PC-9 (cell line): ENCODE results near the gene ZNF469. TPM values are rescaled to one million over a fixed set of nuclear protein-coding genes. Genes with fewer than 3 reads are reported as not detected.

Experiments
- BruUV-seq: library from RNA; stranded (reverse); fragments of 400-500 nt; replicated peaks from 2 replicates; lab custom pipeline; 2021; lab: Mats Ljungman, UMichigan
- CTCF ChIA-PET: fragments of 300-600 bp; sonication (Branson Sonifier 250); formaldehyde crosslinking; loops from one replicate; lab custom pipeline; 2022; ENCODE audit warnings: antibody characterized with exemption; lab: Charles Lee
- POLR2A ChIA-PET: fragments of 300-600 bp; sonication (Branson Sonifier 250); formaldehyde crosslinking; loops from one replicate; lab custom pipeline; 2022; ENCODE audit warnings: antibody characterized with exemption; ENCODE audit not compliant: unreplicated experiment; lab: Charles Lee
- DNase-seq, 2 experiments: peaks; one replicate each; pipeline versions ENCODE4 v3.0.0 to v3.0.0-alpha.2; 2015 to 2022; ENCODE audit warnings: mixed read lengths in 1 of 2
- H2AFZ ChIP-seq: fragments of 200-600 bp; sonication (generic); 2 replicates; pipeline ENCODE4 v1.8.1; 2017; ENCODE audit warnings: antibody characterized with exemption
- H3F3A ChIP-seq: fragments of 200-600 bp; sonication (generic); 2 replicates; pipeline ENCODE4 v1.8.1; 2017; ENCODE audit warnings: antibody characterized with exemption, mild to moderate bottlenecking, low read depth; ENCODE audit not compliant: insufficient read depth
- H3K27ac ChIP-seq: fragments of 200-600 bp; sonication (generic); 2 replicates; pipeline ENCODE4 v1.6.1; 2016; ENCODE audit warnings: mixed run types
- H3K27me3 ChIP-seq: fragments of 200-600 bp; sonication (generic); 2 replicates; pipeline ENCODE4 v1.6.1; 2016; ENCODE audit warnings: low read depth, mixed run types; ENCODE audit not compliant: insufficient read depth
- H3K36me3 ChIP-seq: fragments of 200-600 bp; sonication (generic); 2 replicates; pipeline ENCODE4 v1.6.1; 2016; ENCODE audit warnings: low read depth, mixed run types
- H3K4me1 ChIP-seq: fragments of 200-600 bp; sonication (generic); replicated peaks from 2 replicates; pipeline ENCODE4 v1.6.1; 2016; ENCODE audit warnings: mixed run types; ENCODE audit not compliant: insufficient read depth
- H3K4me2 ChIP-seq: fragments of 200-600 bp; sonication (generic); 2 replicates; pipeline ENCODE4 v1.6.1; 2017; ENCODE audit warnings: mixed run types
- H3K4me3 ChIP-seq: fragments of 200-600 bp; sonication (generic); 2 replicates; pipeline ENCODE4 v1.6.1; 2016; ENCODE audit warnings: mixed run types
- H3K79me2 ChIP-seq: fragments of 200-600 bp; sonication (generic); 2 replicates; pipeline ENCODE4 v1.6.1; 2017; ENCODE audit warnings: low read depth, mixed run types
- H3K9me2 ChIP-seq: fragments of 200-600 bp; sonication (generic); 2 replicates; pipeline ENCODE4 v1.8.1; 2017; ENCODE audit warnings: mild to moderate bottlenecking; ENCODE audit not compliant: insufficient read depth
- H3K9me3 ChIP-seq: fragments of 200-600 bp; sonication (generic); 2 replicates; pipeline ENCODE4 v1.8.1; 2016; ENCODE audit warnings: low read depth; ENCODE audit not compliant: insufficient read depth
- H4K20me1 ChIP-seq: fragments of 200-600 bp; sonication (generic); 2 replicates; pipeline ENCODE4 v1.8.1; 2017; ENCODE audit not compliant: insufficient read depth
- CTCF ChIP-seq: fragments of 200-600 bp; sonication (generic); conservative IDR thresholded peaks from 2 replicates; pipeline ENCODE4 v1.6.1; 2017; ENCODE audit warnings: mixed run types, antibody characterized with exemption, mild to moderate bottlenecking, moderate library complexity
- EZH2 ChIP-seq: fragments of 200-600 bp; sonication (generic); IDR thresholded peaks from 2 replicates; pipeline ENCODE4 v1.8.0; 2017; ENCODE audit warnings: antibody characterized with exemption, low read depth
- intact Hi-C: fragments of 100-400 bp; cut with micrococcal nuclease; formaldehyde crosslinking; loops from one replicate; pipeline ENCODE4 v1.10.0; 2022; ENCODE audit not compliant: unreplicated experiment
- total RNA-seq: library from RNA; stranded (reverse); gene quantifications from 2 replicates; pipeline ENCODE4 v1.2.3, GENCODE V29; 2021

Gene ZNF469
- total RNA-seq, 1 experiment from 2014 or later, result 9.8 TPM

DNA sequence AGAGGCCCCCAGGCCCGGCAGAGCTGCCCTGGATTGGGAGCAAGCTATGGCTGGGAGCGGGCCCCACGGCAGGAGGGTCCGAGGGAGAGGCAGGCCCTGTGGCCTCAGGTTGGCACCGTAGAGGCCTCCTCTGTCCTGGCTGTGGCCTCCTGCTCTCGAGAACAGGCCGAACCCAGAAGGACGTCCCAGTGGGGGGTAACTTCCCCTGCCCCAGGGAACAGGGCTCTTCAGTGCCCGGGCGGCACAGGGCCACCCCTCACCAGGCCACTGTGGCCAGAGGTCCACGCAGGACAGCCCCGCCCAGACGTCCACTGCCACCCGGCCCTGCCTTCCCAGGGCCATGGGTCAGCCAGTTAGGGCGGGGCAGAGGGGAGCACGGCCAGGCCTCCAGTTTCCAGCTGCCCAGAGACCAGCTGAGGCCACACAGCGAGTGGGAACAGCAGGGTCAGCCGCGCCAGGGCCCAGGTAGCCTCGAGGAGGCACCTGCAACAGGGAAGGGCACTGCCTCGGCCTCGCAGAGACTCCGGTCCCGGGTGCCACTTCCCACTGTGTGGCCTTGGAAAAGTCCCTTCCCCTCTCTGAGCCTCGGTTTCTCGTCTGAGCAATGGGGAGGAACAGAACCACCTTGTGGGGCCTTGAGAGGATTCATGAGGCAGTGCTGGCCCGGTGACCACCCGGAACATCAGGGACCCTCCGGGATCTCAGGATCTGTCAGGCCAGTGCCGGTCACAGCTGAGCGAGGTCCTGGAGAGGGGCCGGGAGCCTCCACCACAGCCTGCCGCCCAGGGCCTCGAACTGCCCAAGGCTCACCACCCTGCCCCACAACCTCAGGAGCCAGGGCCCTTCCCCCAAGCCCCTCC is 32.0 kb downstream of the ZNF469 start:
- H3K4me3 ChIP-seq, result no peak overlapping the region
- no peak overlapping the region for H3K27ac ChIP-seq
- no peaks in the 10 kb centered on the region for H4K20me1 ChIP-seq
- H3K9me2 ChIP-seq, result no peaks in the 10 kb centered on the region
- no peak overlapping the region for H3K4me2 ChIP-seq
- H3K9me3 ChIP-seq, result no peaks in the 10 kb centered on the region
- TF ChIP-seq CTCF (no peak), EZH2 (no peak)
- no peaks in the 10 kb centered on the region for H3F3A ChIP-seq
- H3K4me1 ChIP-seq, result no peaks in the 10 kb centered on the region
- no peak overlapping the region for H2AFZ ChIP-seq
- BruUV-seq, result no TSS peak
- CTCF ChIA-PET, result no interaction called here
- H3K79me2 ChIP-seq, result no peaks in the 10 kb centered on the region
- intact Hi-C loops, result no loop called here
- no peaks in the 10 kb centered on the region for H3K36me3 ChIP-seq
- POLR2A ChIA-PET, result interaction anchor here (0.6 kb wide), 1 partner anchor 26 kb away, joined by 3 read pairs; no protein-coding TSS in a partner anchor
- no peaks in the 10 kb centered on the region for H3K27me3 ChIP-seq
- no peak for DNase-seq

DNA sequence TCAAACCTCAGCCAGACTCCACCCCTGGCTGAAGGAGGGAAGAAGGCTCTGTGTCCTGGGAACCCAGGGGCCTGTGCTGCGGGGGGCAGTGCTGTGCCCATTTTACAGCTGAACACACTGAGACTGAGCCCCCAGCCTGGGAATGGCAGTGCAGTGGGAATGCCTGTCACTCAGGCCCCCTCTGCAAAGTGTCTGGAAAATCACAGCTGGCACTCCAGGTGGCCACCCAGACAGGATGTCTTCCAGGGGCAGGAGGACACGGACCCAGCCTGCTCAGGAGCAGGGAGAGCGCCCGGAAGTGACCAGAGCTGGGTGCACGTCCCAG is 32.6 kb downstream of the ZNF469 start:
- DNase-seq, result no peak
- Histone ChIP-seq H3K27me3 (no peaks in the 10 kb centered on the region), H3K4me2 (no peak overlapping the region), H3K36me3 (no peaks in the 10 kb centered on the region), H3F3A (no peaks in the 10 kb centered on the region), H3K9me2 (no peaks in the 10 kb centered on the region), H3K4me3 (no peak overlapping the region), H4K20me1 (no peaks in the 10 kb centered on the region), H2AFZ (no peak overlapping the region), H3K79me2 (no peaks in the 10 kb centered on the region), H3K9me3 (no peaks in the 10 kb centered on the region), H3K4me1 (no peaks in the 10 kb centered on the region), H3K27ac (no peak overlapping the region)
- intact Hi-C loops, result no loop called here
- no TSS peak for BruUV-seq
- POLR2A ChIA-PET, result no interaction called here
- TF ChIP-seq EZH2 (no peak), CTCF (no peak)
- CTCF ChIA-PET, result no interaction called here

DNA sequence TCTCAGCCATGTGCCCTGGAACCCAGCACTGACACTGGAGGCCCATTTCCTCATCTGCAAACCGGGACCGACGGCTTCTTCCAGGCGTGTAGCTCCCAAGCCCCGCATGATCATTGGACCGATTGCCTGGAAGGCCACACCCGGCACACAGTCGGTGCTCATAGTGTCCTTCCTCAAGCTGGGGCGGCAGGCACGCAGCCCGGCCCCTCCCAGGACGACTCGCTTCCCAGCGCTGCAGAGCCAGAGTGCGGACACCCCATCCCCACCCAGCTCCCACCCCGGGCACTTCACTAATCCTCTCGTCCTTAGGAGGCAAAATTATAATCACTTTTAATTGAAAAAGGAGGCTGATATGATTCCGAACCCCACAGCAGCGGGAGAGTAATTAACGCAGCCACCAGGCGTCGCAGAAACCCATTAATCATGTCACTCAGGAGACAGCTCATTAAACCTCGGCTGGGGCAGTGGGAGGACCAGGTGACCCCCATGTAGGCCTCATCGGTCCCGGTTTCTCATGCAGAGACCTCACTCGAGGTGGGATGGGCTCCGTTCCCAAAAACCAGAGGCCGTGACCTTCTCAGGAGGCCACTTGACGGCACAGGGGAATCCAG is 33.1 kb downstream of the ZNF469 start:
- no peak overlapping the region for H3K27ac ChIP-seq
- no TSS peak for BruUV-seq
- TF ChIP-seq CTCF (no peak), EZH2 (no peak)
- ChIA-PET CTCF (no interaction called here), POLR2A (no interaction called here)
- no peak for DNase-seq
- H3F3A ChIP-seq, result no peaks in the 10 kb centered on the region
- intact Hi-C loops, result no loop called here
- no peaks in the 10 kb centered on the region for H3K9me2 ChIP-seq
- H3K36me3 ChIP-seq, result no peaks in the 10 kb centered on the region
- H3K79me2 ChIP-seq, result no peaks in the 10 kb centered on the region
- H3K4me3 ChIP-seq, result no peak overlapping the region
- H2AFZ ChIP-seq, result no peak overlapping the region
- H3K4me1 ChIP-seq, result no peaks in the 10 kb centered on the region
- H3K9me3 ChIP-seq, result no peaks in the 10 kb centered on the region
- no peaks in the 10 kb centered on the region for H4K20me1 ChIP-seq
- no peak overlapping the region for H3K4me2 ChIP-seq
- no peaks in the 10 kb centered on the region for H3K27me3 ChIP-seq
